Activated CD4-positive, alpha-beta T cell treated with anti-CD3 and anti-CD28 coated beads, Interleukin-2, amount 50 U/mL, for 24 hours (primary cell): ENCODE measurements around the gene PIK3AP1.
"Not testable (repeated sequence)": the region's sequence is repeated elsewhere in the genome, so short reads cannot be mapped to it uniquely, and the experiment has no call there.

ENCODE experiments used
- DNase-seq, 2 donors: peaks; one replicate each; pipeline ENCODE4 v3.0.0-alpha.2; 2020; ENCODE audit warnings: low read depth in 1 of 2, low spot score in 1 of 2

PIK3AP1 gene

GRCh38 chr10:96579133-96579532 is 141.2 kb downstream of the PIK3AP1 start:
- DNase-seq = no peak

GRCh38 chr10:96578633-96579032 is 141.7 kb downstream of the PIK3AP1 start:
- DNase-seq = no peak

GRCh38 chr10:96578022-96578421 is 142.3 kb downstream of the PIK3AP1 start:
- DNase-seq = no peak

GRCh38 chr10:96577069-96577468 is 143.2 kb downstream of the PIK3AP1 start:
- DNase-seq = no peak

GRCh38 chr10:96576277-96576980 is 143.9 kb downstream of the PIK3AP1 start:
- DNase-seq = no peak

GRCh38 chr10:96574564-96574963 is 145.8 kb downstream of the PIK3AP1 start:
- not testable (repeated sequence) for DNase-seq

- DNase-seq = no peak
These were observed 147.3 kb downstream of the PIK3AP1 start for GRCh38 chr10:96573036-96573435.

GRCh38 chr10:96570983-96571964 is 149.0 kb downstream of the PIK3AP1 start:
- DNase-seq = no peak

- DNase-seq = no peak
These were observed 149.8 kb downstream of the PIK3AP1 start for GRCh38 chr10:96570511-96570910.

GRCh38 chr10:96568402-96568801 is 151.9 kb downstream of the PIK3AP1 start:
- DNase-seq = no peak

GRCh38 chr10:96565774-96566173 is 154.5 kb downstream of the PIK3AP1 start:
- no peak for DNase-seq

- DNase-seq = no peak
These were observed 159.1 kb downstream of the PIK3AP1 start for GRCh38 chr10:96560966-96561887.

- DNase-seq = no peak
These were observed 159.8 kb downstream of the PIK3AP1 start for GRCh38 chr10:96560489-96560888.

- DNase-seq = no peak
These were observed 164.3 kb downstream of the PIK3AP1 start for GRCh38 chr10:96556003-96556402.

GRCh38 chr10:96555330-96555729 is 165.0 kb downstream of the PIK3AP1 start:
- DNase-seq = no peak

GRCh38 chr10:96548589-96548988 is 171.7 kb downstream of the PIK3AP1 start:
- DNase-seq = no peak

- not testable (repeated sequence) for DNase-seq
These were observed 174.8 kb downstream of the PIK3AP1 start for GRCh38 chr10:96545558-96545957.
